Measurements from ENCODE around the gene LRRC74B.
"Not testable (repeated sequence)": the region's sequence is repeated elsewhere in the genome, so short reads cannot be mapped to it uniquely, and the experiment has no call there.

Gene LRRC74B

GRCh38 chr22:21054714-21055563, 9.2 kb downstream of the LRRC74B start:
- no peak for FAIRE-seq

- FAIRE-seq = no peak
These were observed 9.8 kb downstream of the LRRC74B start for GRCh38 chr22:21055564-21055834.

- no peak for FAIRE-seq
These were observed 10.2 kb downstream of the LRRC74B start for GRCh38 chr22:21055880-21056319.

GRCh38 chr22:21060363-21060762, 14.6 kb downstream of the LRRC74B start:
- FAIRE-seq = not testable (repeated sequence)

- FAIRE-seq = not testable (repeated sequence)
These were observed 16.0 kb downstream of the LRRC74B start for GRCh38 chr22:21061660-21062321.

- FAIRE-seq = not testable (repeated sequence)
These were observed 18.7 kb downstream of the LRRC74B start for GRCh38 chr22:21064425-21064824.

- no peak for FAIRE-seq
These were observed 19.4 kb downstream of the LRRC74B start for GRCh38 chr22:21064917-21065864.

GRCh38 chr22:21067075-21067900, 21.5 kb downstream of the LRRC74B start:
- no peak for FAIRE-seq

GRCh38 chr22:21067901-21068680, 22.3 kb downstream of the LRRC74B start:
- FAIRE-seq = no peak

- no peak for FAIRE-seq
These were observed 23.0 kb downstream of the LRRC74B start for GRCh38 chr22:21068681-21069276.

GRCh38 chr22:21069375-21069774, 23.6 kb downstream of the LRRC74B start:
- FAIRE-seq = no peak

GRCh38 chr22:21070690-21071615, 25.2 kb downstream of the LRRC74B start:
- FAIRE-seq = no peak

GRCh38 chr22:21071796-21072195, 26.1 kb downstream of the LRRC74B start:
- FAIRE-seq = not testable (repeated sequence)

- no peak for FAIRE-seq
These were observed 27.3 kb downstream of the LRRC74B start for GRCh38 chr22:21073023-21073422.

GRCh38 chr22:21073482-21073881, 27.7 kb downstream of the LRRC74B start:
- no peak for FAIRE-seq

GRCh38 chr22:21074102-21074715, 28.5 kb downstream of the LRRC74B start:
- FAIRE-seq = no peak

- no peak for FAIRE-seq
These were observed 29.9 kb downstream of the LRRC74B start for GRCh38 chr22:21075516-21076138.

- no peak for FAIRE-seq
These were observed 31.3 kb downstream of the LRRC74B start for GRCh38 chr22:21076912-21077625.
